ENCODE measurements around the gene FAF1. TPM values are rescaled to one million over a fixed set of nuclear protein-coding genes. Genes with fewer than 3 reads are reported as not detected.

Gene FAF1
- total and polyA plus RNA-seq, 2 of the 8 experiments (the other 6 are each of a cell fraction or from before 2014, with no cell fraction given): 10.8 to 65.9 TPM

DNA sequence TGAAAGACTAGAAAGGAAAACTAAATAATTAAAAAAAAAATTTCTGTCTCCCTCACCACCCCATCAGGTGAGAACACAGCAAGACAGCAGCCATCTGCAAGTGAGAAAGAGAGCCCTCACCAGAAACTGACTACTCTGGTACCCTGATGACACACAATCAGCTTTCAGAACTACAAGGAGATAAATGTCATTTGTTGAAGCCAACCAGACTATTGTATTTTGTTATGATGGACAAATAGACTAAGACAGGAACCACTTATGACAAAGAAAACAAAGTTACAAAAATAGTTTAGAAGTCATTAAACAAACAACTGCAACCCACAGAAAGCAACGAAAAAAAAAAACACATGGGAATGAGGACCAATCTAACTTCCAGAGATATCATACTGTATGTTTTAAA lies 98.3 kb downstream of the FAF1 start:
- FAIRE-seq: no peak
- WGBS, 2 experiments (ENCODE audit: extremely low coverage in 1 of 2, insufficient coverage in 1 of 2, insufficient read length in 1 of 2, insufficient replicate concordance in 2 of 2, low coverage in 1 of 2, low lambda C conversion rate in 2 of 2, missing lambda C conversion rate in 1 of 2): 77% methylated on average over 1 of the region's 1 CpG; no CpG with 5 or more reads in 1 of the 2 experiments

More for the DNA sequence above, 98.3 kb downstream of the FAF1 start:
- no peak overlapping the region for H2BK120ac ChIP-seq (replicated peaks; ENCODE audit: low read depth, low read length)
- no peak overlapping the region for H3K4me2 ChIP-seq (ENCODE audit: insufficient read depth in 1 of 2, low read depth in 2 of 2, low read length in 2 of 2)
- no peak overlapping the region for H4K91ac ChIP-seq (replicated peaks; ENCODE audit: insufficient read length, low read length)
- no peak overlapping the region for H2AK5ac ChIP-seq (ENCODE audit: low read depth, low read length)
- H3K18ac ChIP-seq (ENCODE audit: extremely low read depth, low read length): no peak overlapping the region
- peaks cover 0 to 51% of the 10 kb centered on the region in 2 experiments; a peak in 3 of 4 replicates for H3K79me2 ChIP-seq (ENCODE audit: control insufficient read depth in 1 of 2, insufficient read depth in 2 of 2, low read length in 2 of 2)
- H3K36me3 ChIP-seq (ENCODE audit: control insufficient read depth in 2 of 4, insufficient read depth in 4 of 4, low read length in 3 of 4): no peaks in the 10 kb centered on the region
- H2BK12ac ChIP-seq (ENCODE audit: low read depth, low read length): no peak overlapping the region
- ChIA-PET POLR2A (ENCODE audit: partially characterized antibody) (no interaction called here), CTCF (ENCODE audit: partially characterized antibody) (no interaction called here)
- no peak overlapping the region for H3K27ac ChIP-seq (ENCODE audit: low read depth, low read length)
- no peaks in the 10 kb centered on the region for H3K79me1 ChIP-seq (ENCODE audit: low read depth, low read length)
- no peak overlapping the region for H3K4ac ChIP-seq (replicated peaks; ENCODE audit: insufficient read length, low read depth, low read length)
- H2AFZ ChIP-seq (ENCODE audit: low read length): no peak overlapping the region
- H2BK20ac ChIP-seq (ENCODE audit: low read length): no peak overlapping the region
- H3K9ac ChIP-seq (replicated peaks in 1 of 4; ENCODE audit: extremely low read depth in 1 of 4, low read depth in 3 of 4, low read length in 3 of 4): no peak overlapping the region
- no peak overlapping the region for H3K14ac ChIP-seq (ENCODE audit: insufficient read length)
- H3K56ac ChIP-seq (replicated peaks; ENCODE audit: insufficient read length, low read depth, low read length): no peak overlapping the region
- H3K9me3 ChIP-seq (ENCODE audit: insufficient read depth in 2 of 2, low read depth in 1 of 2, low read length in 1 of 2): peaks cover 5% of the 10 kb centered on the region in 2 experiments; a peak in 3 of 4 replicates
- H2BK5ac ChIP-seq (ENCODE audit: low read depth, low read length): no peak overlapping the region
- H4K5ac ChIP-seq (ENCODE audit: insufficient read length, low read depth, low read length): no peak overlapping the region
- no peaks in the 10 kb centered on the region for H3K23me2 ChIP-seq (ENCODE audit: low read depth, low read length)
- H3K4me3 ChIP-seq (ENCODE audit: extremely low read depth in 1 of 4, insufficient read depth in 2 of 4, low read depth in 3 of 4, low read length in 4 of 4): no peak overlapping the region
- no peak overlapping the region for H4K8ac ChIP-seq (ENCODE audit: extremely low read depth, insufficient read depth, low read length)
- no peaks in the 10 kb centered on the region for H4K20me1 ChIP-seq (replicated peaks in 1 of 2; ENCODE audit: control insufficient read depth in 1 of 2, insufficient read depth in 2 of 2, low read length in 2 of 2)
- H3K4me1 ChIP-seq (replicated peaks in 1 of 4; ENCODE audit: control insufficient read depth in 3 of 4, insufficient read depth in 4 of 4, low read length in 3 of 4): no peaks in the 10 kb centered on the region
- H3K27me3 ChIP-seq (replicated peaks in 1 of 4; ENCODE audit: control insufficient read depth in 3 of 4, extremely low read depth in 1 of 4, insufficient read depth in 3 of 4, low read length in 3 of 4): no peaks in the 10 kb centered on the region
- no peak overlapping the region for H3K23ac ChIP-seq (ENCODE audit: insufficient read length)
- TF ChIP-seq CREB1 (IDR thresholded peaks at IDR 0.05): no peak
- no peak for TF ChIP-seq ZNF274 (IDR thresholded peaks at IDR 0.05; ENCODE audit: borderline replicate concordance, extremely low read depth, low read length)
- TF ChIP-seq RFX5 (IDR thresholded peaks at IDR 0.05; ENCODE audit: borderline replicate concordance, low read depth, low read length): no peak
- no peak for TF ChIP-seq SP1 (IDR thresholded peaks at IDR 0.05; ENCODE audit: low read depth, low read length)
- TF ChIP-seq BCL11A (IDR thresholded peaks at IDR 0.05; ENCODE audit: low read depth in 2 of 2, low read length in 2 of 2): no peak
- H2BK15ac ChIP-seq (ENCODE audit: low read length): no peak overlapping the region
- no peak for DNase-seq (ENCODE audit: low read depth in 1 of 2, low spot score in 2 of 2)

All from H1 (cell line).